BJ (cell line): Measurements from ENCODE around the gene LPCAT1. TPM values are rescaled to one million over a fixed set of nuclear protein-coding genes. Genes with fewer than 3 reads are reported as not detected.

Experiments
- CTCF ChIA-PET: fragments of 350-600 bp; formaldehyde crosslinking; extraction: SDS; loops from one replicate; lab custom pipeline; 2021; ENCODE audit warnings: antibody characterized with exemption, inconsistent platforms; lab: Yijun Ruan, JAX
- POLR2A ChIA-PET: fragments of 300-600 bp; sonication (Branson Sonifier 250); formaldehyde crosslinking; extraction: SDS; loops from one replicate; lab custom pipeline; 2021; ENCODE audit warnings: antibody characterized with exemption; lab: Charles Lee
- DNase-seq: peaks from one replicate; pipeline ENCODE4 v3.0.0-alpha.2; 2011; ENCODE audit warnings: low read depth
- H3K27me3 ChIP-seq: 2 replicates; pipeline ENCODE4 v1.6.0; 2011; ENCODE audit warnings: low read length; ENCODE audit not compliant: control insufficient read depth, insufficient read depth
- H3K36me3 ChIP-seq: 2 replicates; pipeline ENCODE4 v1.5.1; 2011; ENCODE audit warnings: low read length; ENCODE audit not compliant: control insufficient read depth, insufficient read depth
- H3K4me3 ChIP-seq: 2 replicates; pipeline ENCODE4 v1.5.1; 2011; ENCODE audit warnings: low read depth, mild to moderate bottlenecking, control low read depth, low read length
- CTCF ChIP-seq: IDR thresholded peaks from 2 replicates; pipeline ENCODE4 v1.5.1; 2011; ENCODE audit warnings: low read depth, mild to moderate bottlenecking, control low read depth, inconsistent platforms, low read length, moderate library complexity; ENCODE audit not compliant: insufficient read depth
- polyA plus RNA-seq: library from polyadenylated mRNA; depleted of rRNA; stranded (reverse); fragments of >200 nt; gene quantifications from 2 replicates; pipeline ENCODE4 v1.2.3, GENCODE V29; 2011; rRNA removed
- small RNA-seq: library from RNA; depleted of rRNA; stranded (forward); fragments of <200 nt; gene quantifications from one replicate; pipeline ENCODE3, GENCODE V24; 2012; ENCODE audit warnings: low replicate concordance, low read depth; ENCODE audit not compliant: insufficient read length

The LPCAT1 gene
- polyA plus RNA-seq, 1 experiment = 14.3 TPM

- CTCF ChIA-PET = no interaction called here
- no peak for TF ChIP-seq CTCF
- no peaks in the 10 kb centered on the region for H3K36me3 ChIP-seq
These were observed 110.0 kb downstream of the LPCAT1 start for GRCh38 chr5:1413611-1414241.

GRCh38 chr5:1413211-1413610 lies 110.5 kb downstream of the LPCAT1 start:
- ChIA-PET POLR2A (no interaction called here), CTCF (no interaction called here)
- TF ChIP-seq CTCF = no peak
- no peaks in the 10 kb centered on the region for H3K36me3 ChIP-seq
- no peak for DNase-seq
- H3K4me3 ChIP-seq = no peak overlapping the region
- H3K27me3 ChIP-seq = no peaks in the 10 kb centered on the region; the same call in 1 of the 2 replicates

More at GRCh38 chr5:1413611-1414241, 110.0 kb downstream of the LPCAT1 start:
- Histone ChIP-seq H3K4me3 (no peak overlapping the region), H3K27me3 (no peaks in the 10 kb centered on the region; the same call in 1 of the 2 replicates)
- no peak for DNase-seq
- POLR2A ChIA-PET = no interaction called here

GRCh38 chr5:1412621-1413020 lies 111.1 kb downstream of the LPCAT1 start:
- CTCF ChIA-PET = no interaction called here
- no peak overlapping the region for H3K4me3 ChIP-seq
- H3K27me3 ChIP-seq = no peaks in the 10 kb centered on the region; the same call in 1 of the 2 replicates
- no peak for DNase-seq
- POLR2A ChIA-PET = no interaction called here
- no peak for TF ChIP-seq CTCF
- no peaks in the 10 kb centered on the region for H3K36me3 ChIP-seq

- ChIA-PET POLR2A (no interaction called here), CTCF (no interaction called here)
- DNase-seq = no peak
- no peak for TF ChIP-seq CTCF
- no peak overlapping the region for H3K4me3 ChIP-seq
- no peaks in the 10 kb centered on the region for H3K36me3 ChIP-seq
- no peaks in the 10 kb centered on the region; the same call in 1 of the 2 replicates for H3K27me3 ChIP-seq
These were observed 111.6 kb downstream of the LPCAT1 start for GRCh38 chr5:1412163-1412562.

Small RNA genes within 50 kb of the gene (small RNA-seq; reads per million reads assigned to genes)
- gene MIR6075 = not detected

Other genes with a start within 250 kb of the LPCAT1 start
- not detected in 2 replicates for gene TERT, start 228.9 kb downstream of the LPCAT1 start, polyA plus RNA-seq
- gene CLPTM1L, start 178.9 kb downstream of the LPCAT1 start, polyA plus RNA-seq = 115 and 145 TPM in 2 replicates
- gene SLC6A3, start 78.5 kb downstream of the LPCAT1 start, polyA plus RNA-seq = not detected in 2 replicates